22Rv1 (cell line): ENCODE data around the gene STPG2.

Experiments
- ZFX ChIP-seq: fragments of 450-650 bp; IDR thresholded peaks from 2 replicates; pipeline ENCODE4 v1.6.1; 2017; ENCODE audit warnings: antibody characterized with exemption, borderline replicate concordance
- TF ChIP-seq, protein P1 (sequence below): fragments of 450-650 bp; IDR thresholded peaks from 2 replicates; pipeline ENCODE4 v1.5.1; 2017; ENCODE audit warnings: mild to moderate bottlenecking

DNA sequence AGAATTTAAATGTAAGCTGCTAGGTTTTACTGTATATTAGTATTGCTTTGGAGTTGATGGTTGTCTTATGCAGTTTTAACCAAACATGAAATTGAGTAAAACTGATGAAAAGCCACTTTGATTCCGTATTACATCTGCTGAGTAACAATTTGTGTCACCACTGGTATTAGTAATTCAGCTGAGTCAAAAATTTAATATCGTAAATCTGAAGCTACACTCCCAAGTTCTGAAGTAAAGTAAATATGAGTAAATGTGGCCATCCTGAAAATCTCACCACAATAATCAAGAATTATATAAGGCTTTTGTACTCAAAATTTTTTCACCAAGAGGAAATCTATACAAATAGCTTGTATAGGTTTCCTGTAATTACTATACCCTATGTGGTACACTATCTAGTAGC, 142.3 kb downstream of the STPG2 start:
- TF ChIP-seq, protein P1, sequence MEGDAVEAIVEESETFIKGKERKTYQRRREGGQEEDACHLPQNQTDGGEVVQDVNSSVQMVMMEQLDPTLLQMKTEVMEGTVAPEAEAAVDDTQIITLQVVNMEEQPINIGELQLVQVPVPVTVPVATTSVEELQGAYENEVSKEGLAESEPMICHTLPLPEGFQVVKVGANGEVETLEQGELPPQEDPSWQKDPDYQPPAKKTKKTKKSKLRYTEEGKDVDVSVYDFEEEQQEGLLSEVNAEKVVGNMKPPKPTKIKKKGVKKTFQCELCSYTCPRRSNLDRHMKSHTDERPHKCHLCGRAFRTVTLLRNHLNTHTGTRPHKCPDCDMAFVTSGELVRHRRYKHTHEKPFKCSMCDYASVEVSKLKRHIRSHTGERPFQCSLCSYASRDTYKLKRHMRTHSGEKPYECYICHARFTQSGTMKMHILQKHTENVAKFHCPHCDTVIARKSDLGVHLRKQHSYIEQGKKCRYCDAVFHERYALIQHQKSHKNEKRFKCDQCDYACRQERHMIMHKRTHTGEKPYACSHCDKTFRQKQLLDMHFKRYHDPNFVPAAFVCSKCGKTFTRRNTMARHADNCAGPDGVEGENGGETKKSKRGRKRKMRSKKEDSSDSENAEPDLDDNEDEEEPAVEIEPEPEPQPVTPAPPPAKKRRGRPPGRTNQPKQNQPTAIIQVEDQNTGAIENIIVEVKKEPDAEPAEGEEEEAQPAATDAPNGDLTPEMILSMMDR: no peak
- no peak for TF ChIP-seq ZFX
